OCI-LY3 (cell line): ENCODE results near the gene IL22RA2.

Source experiments
- H2AFZ ChIP-seq: fragments of 200-600, 300-600 bp; shearing (Covaris generic); 2 replicates; pipeline ENCODE4 v1.6.0; 2014; ENCODE audit warnings: antibody characterized with exemption, low read depth, low read length
- H3K27ac ChIP-seq: fragments of 200-600, 300-600 bp; sonication (generic); 2 replicates; pipeline ENCODE4 v1.5.1; 2014; ENCODE audit warnings: mild to moderate bottlenecking, low read length, moderate library complexity, mixed read lengths
- H3K27me3 ChIP-seq: fragments of 200-600, 300-600 bp; sonication (generic); 2 replicates; pipeline ENCODE4 v1.6.1; 2014; ENCODE audit warnings: low read depth, low read length, mixed read lengths
- H3K36me3 ChIP-seq: fragments of 200-600, 300-600 bp; sonication (generic); replicated peaks from 2 replicates; pipeline ENCODE3; 2014; ENCODE audit warnings: low read depth, low read length, mixed read lengths
- H3K4me1 ChIP-seq: fragments of 300-600, 200-600 bp; sonication (generic); 2 replicates; pipeline ENCODE4 v1.6.1; 2014; ENCODE audit warnings: low read length, mixed read lengths
- H3K4me2 ChIP-seq: fragments of 200-600, 300-600 bp; sonication (generic); 2 replicates; pipeline ENCODE4 v1.6.1; 2014; ENCODE audit warnings: low read length, mixed read lengths
- H3K4me3 ChIP-seq: fragments of 300-600, 200-600 bp; sonication (generic); 2 replicates; pipeline ENCODE4 v1.5.1; 2014; ENCODE audit warnings: antibody characterized with exemption, mild to moderate bottlenecking, low read length, moderate library complexity
- H3K79me2 ChIP-seq: fragments of 300-600, 200-600 bp; shearing (Covaris generic); 2 replicates; pipeline ENCODE4 v1.6.1; 2014; ENCODE audit warnings: mild to moderate bottlenecking, low read length, mixed read lengths
- H3K9ac ChIP-seq: fragments of 300-600, 200-600 bp; shearing (Covaris generic); 2 replicates; pipeline ENCODE4 v1.6.0; 2014; ENCODE audit warnings: mild to moderate bottlenecking, low read length, moderate library complexity
- H3K9me3 ChIP-seq: fragments of 200-600, 300-600 bp; shearing (Covaris generic); 2 replicates; pipeline ENCODE4 v1.6.1; 2014; ENCODE audit warnings: low read length, mixed read lengths; ENCODE audit not compliant: insufficient read depth
- H4K20me1 ChIP-seq: fragments of 200-600, 300-600 bp; sonication (generic); 2 replicates; pipeline ENCODE4 v1.6.1; 2016; ENCODE audit warnings: low read length, mixed read lengths; ENCODE audit not compliant: insufficient read depth
- CTCF ChIP-seq: fragments of 200-600, 300-600 bp; sonication (generic); IDR thresholded peaks from 2 replicates; pipeline ENCODE4 v1.5.1; 2014; ENCODE audit warnings: antibody characterized with exemption, low read length, low read depth
- EZH2phosphoT487 ChIP-seq: fragments of 200-600 bp; shearing (Covaris generic); IDR thresholded peaks from 2 replicates; pipeline ENCODE4 v1.6.1; 2018; ENCODE audit warnings: antibody characterized with exemption, mixed run types, low read depth

IL22RA2 gene

GRCh38 chr6:137173501-137173900, at the start of gene IL22RA2:
IL22RA2 (minus strand) TSS chr6:137173644; CDS start chr6:137161749, 11,895 bp downstream.
- Histone ChIP-seq H3K9ac (peak within 1 kb of the TSS; percentile 57), H3K4me3 (peak within 1 kb of the TSS; percentile 17), H3K4me2 (peak within 1 kb of the TSS; percentile 56), H3K27me3 (no peaks in the 10 kb centered on the region), H3K4me1 (peaks cover 47% of the 10 kb centered on the region), H3K36me3 (no peaks in the 10 kb centered on the region), H3K9me3 (no peaks in the 10 kb centered on the region), H2AFZ (peak within 1 kb of the TSS; percentile 48; the same call in 1 of the 2 replicates), H3K79me2 (no peaks in the 10 kb centered on the region), H4K20me1 (no peaks in the 10 kb centered on the region), H3K27ac (peak within 1 kb of the TSS; percentile 75)
- TF ChIP-seq EZH2phosphoT487 (no peak), CTCF (no peak)

DNA sequence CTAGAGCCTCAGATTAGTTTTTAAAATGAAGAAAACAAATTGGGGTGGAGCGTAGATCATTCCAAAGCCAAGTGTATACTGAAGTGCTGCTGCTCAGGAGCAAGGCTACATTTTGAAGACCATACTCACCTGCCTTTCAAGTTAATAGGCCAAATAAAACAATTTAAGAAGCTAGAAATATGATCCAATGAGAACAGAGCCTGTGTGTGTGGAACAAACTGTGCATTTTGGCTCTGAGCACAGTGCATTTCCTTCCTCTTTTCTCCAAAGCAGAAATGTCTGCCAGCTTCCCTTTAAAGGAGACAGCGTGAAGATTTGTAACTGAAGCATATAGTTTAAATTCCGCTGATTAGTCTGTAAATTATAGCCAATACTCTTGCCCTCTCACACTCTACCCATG, 48.9 kb upstream of the IL22RA2 start:
- TF ChIP-seq EZH2phosphoT487 (no peak), CTCF (no peak)
- H3K27ac ChIP-seq, result peak overlapping the region; percentile 16; the same call in 1 of the 2 replicates
- peak overlapping the region; percentile 27 for H3K4me2 ChIP-seq

GRCh38 chr6:137219664-137220252, 46.3 kb upstream of the IL22RA2 start:
- Histone ChIP-seq H3K4me1 (peaks cover 45% of the 10 kb centered on the region), H4K20me1 (peaks cover 24% of the 10 kb centered on the region), H3K9ac (peak overlapping the region; percentile 61), H3K36me3 (peaks cover 8% of the 10 kb centered on the region), H3K79me2 (peaks cover 43% of the 10 kb centered on the region), H3K4me3 (peak overlapping the region; percentile 94), H3K27me3 (no peaks in the 10 kb centered on the region), H3K27ac (no peak overlapping the region; the same call in 1 of the 2 replicates), H3K4me2 (peak overlapping the region; percentile 89), H3K9me3 (no peaks in the 10 kb centered on the region), H2AFZ (peak overlapping the region; percentile 56)
- TF ChIP-seq CTCF (no peak), EZH2phosphoT487 (no peak)

More for the DNA sequence above, 48.9 kb upstream of the IL22RA2 start:
- H3K79me2 ChIP-seq, result peaks cover 18% of the 10 kb centered on the region
- peak overlapping the region; percentile 31; the same call in 1 of the 2 replicates for H2AFZ ChIP-seq
- no peak overlapping the region for H3K4me3 ChIP-seq
- peaks cover 13% of the 10 kb centered on the region for H4K20me1 ChIP-seq
- no peak overlapping the region for H3K9ac ChIP-seq
- H3K9me3 ChIP-seq, result no peaks in the 10 kb centered on the region
- no peaks in the 10 kb centered on the region for H3K27me3 ChIP-seq
- H3K36me3 ChIP-seq, result peaks cover 1% of the 10 kb centered on the region
- H3K4me1 ChIP-seq, result peaks cover 58% of the 10 kb centered on the region

- H3K27me3 ChIP-seq, result no peaks in the 10 kb centered on the region
- H3K36me3 ChIP-seq, result peaks cover 8% of the 10 kb centered on the region
- peak within 1 kb of the TSS; percentile 89 for H3K4me2 ChIP-seq
- peak within 1 kb of the TSS; percentile 94 for H3K4me3 ChIP-seq
- peak within 1 kb of the TSS; percentile 78 for H3K9ac ChIP-seq
- TF ChIP-seq EZH2phosphoT487 (no peak), CTCF (no peak)
- peak within 1 kb of the TSS; percentile 48 for H3K27ac ChIP-seq
- peaks cover 38% of the 10 kb centered on the region for H3K4me1 ChIP-seq
- peaks cover 28% of the 10 kb centered on the region for H4K20me1 ChIP-seq
- H3K79me2 ChIP-seq, result peaks cover 50% of the 10 kb centered on the region
- peak within 1 kb of the TSS; percentile 56 for H2AFZ ChIP-seq
- H3K9me3 ChIP-seq, result no peaks in the 10 kb centered on the region
Measured at GRCh38 chr6:137218917-137219663, 45.6 kb upstream of the IL22RA2 start, which contains the start of gene IFNGR1. IFNGR1 (minus strand) TSS chr6:137219385; CDS start chr6:137219327, 58 bp downstream.
